ENCODE measurements around the gene ATRIP. TPM values are rescaled to one million over a fixed set of nuclear protein-coding genes. Genes with fewer than 3 reads are reported as not detected.

ATRIP gene
- total and polyA plus RNA-seq, 2 of the 8 experiments (the other 6 are each of a cell fraction or from before 2014, with no cell fraction given), result 18.5 to 20.2 TPM

DNA sequence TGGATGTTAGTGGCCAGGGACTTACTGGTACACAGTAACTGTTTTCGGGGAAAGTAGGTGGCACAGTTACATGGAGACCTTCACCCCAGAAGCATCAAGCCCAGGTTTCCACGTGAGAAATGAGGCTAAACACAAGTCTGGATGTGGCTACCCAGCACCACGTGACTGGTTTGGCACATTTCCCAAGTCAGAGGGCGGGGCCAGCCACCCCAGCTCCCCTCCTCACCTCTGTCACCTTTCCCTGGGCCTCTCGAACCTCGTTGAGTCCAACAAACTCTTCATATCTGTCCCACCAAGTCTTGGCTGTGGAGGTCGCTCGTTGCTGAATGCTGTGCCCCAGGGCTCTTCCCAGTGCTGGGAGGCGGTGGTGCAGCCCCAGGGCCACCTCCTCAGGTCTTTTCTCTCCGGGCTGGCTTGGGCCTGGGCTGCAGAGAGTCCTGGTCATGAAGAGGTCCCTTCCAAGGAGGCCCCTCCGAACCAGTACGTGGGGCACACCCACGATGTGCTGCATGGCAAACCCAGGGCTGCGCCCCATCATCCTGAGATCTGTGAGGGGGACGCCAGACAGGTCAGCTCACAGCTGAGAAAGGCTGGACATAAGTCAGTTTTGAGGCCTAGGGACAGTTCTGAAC lies 11.8 kb upstream of the ATRIP start (continued):
- TF ChIP-seq BRCA1 (IDR thresholded peaks at IDR 0.05; ENCODE audit: low read depth, low read length), result no peak
- TF ChIP-seq TEAD4 (IDR thresholded peaks at IDR 0.05; ENCODE audit: low read depth, low read length), result no peak

All from H1 (cell line).